IMR-90 (cell line): ENCODE results near the gene MGA. TPM values are rescaled to one million over a fixed set of nuclear protein-coding genes. Genes with fewer than 3 reads are reported as not detected.
A peak's percentile ranks its signal among the peaks of the same experiment; 100 is the strongest.

Experiments
- ATAC-seq: fragments of 200-7000 bp; cut with Tn5 transposase; 2 replicates; pipeline ENCODE4 v1.9.1; 2020; ENCODE audit warnings: low read depth, mild to moderate bottlenecking, moderate library complexity
- BruUV-seq: library from RNA; stranded (reverse); fragments of 400-500 nt; replicated peaks from 2 replicates; lab custom pipeline; 2021; lab: Mats Ljungman, UMichigan
- CTCF ChIA-PET: fragments of 300-600 bp; formaldehyde crosslinking; extraction: SDS; loops from one replicate; lab custom pipeline; 2021; ENCODE audit warnings: antibody characterized with exemption; lab: Yijun Ruan, JAX
- POLR2A ChIA-PET: fragments of 300-600 bp; sonication (Branson Sonifier 250); formaldehyde crosslinking; loops from one replicate; lab custom pipeline; 2022; ENCODE audit warnings: antibody characterized with exemption; ENCODE audit not compliant: unreplicated experiment; lab: Charles Lee
- DNase-seq: peaks from one replicate; pipeline ENCODE4 v3.0.0; 2013
- H2AFZ ChIP-seq: replicated peaks from 2 replicates; pipeline ENCODE3; 2013; ENCODE audit warnings: low read length, mild to moderate bottlenecking; ENCODE audit not compliant: poor library complexity
- H2AK5ac ChIP-seq: 2 replicates; pipeline ENCODE4 v1.6.1; 2013; ENCODE audit warnings: low read depth, low read length, inconsistent platforms
- H2AK9ac ChIP-seq: replicated peaks from 2 replicates; pipeline ENCODE3; 2013; ENCODE audit warnings: mild to moderate bottlenecking, low read depth, low read length, moderate library complexity; ENCODE audit not compliant: poor library complexity
- H2BK120ac ChIP-seq: 2 replicates; pipeline ENCODE4 v1.6.1; 2013; ENCODE audit warnings: low read depth, low read length, inconsistent platforms
- H2BK15ac ChIP-seq: 3 replicates; pipeline ENCODE4 v1.6.1; 2013; ENCODE audit warnings: low read depth, low read length, inconsistent platforms
- H2BK20ac ChIP-seq: 2 replicates; pipeline ENCODE4 v1.6.1; 2013; ENCODE audit warnings: low read depth, mild to moderate bottlenecking, inconsistent platforms, low read length, moderate library complexity
- H2BK5ac ChIP-seq: 2 replicates; pipeline ENCODE4 v1.6.1; 2013; ENCODE audit warnings: mild to moderate bottlenecking, low read depth, low read length, inconsistent platforms; ENCODE audit not compliant: poor library complexity, severe bottlenecking
- H3K14ac ChIP-seq: replicated peaks from 2 replicates; pipeline ENCODE4 v1.6.1; 2013; ENCODE audit warnings: low read depth, low read length, inconsistent platforms
- H3K18ac ChIP-seq: 2 replicates; pipeline ENCODE4 v1.6.1; 2013; ENCODE audit warnings: low read depth, low read length, control low read depth
- H3K23ac ChIP-seq: 2 replicates; pipeline ENCODE4 v1.6.1; 2013; ENCODE audit warnings: low read depth, low read length, inconsistent platforms
- H3K27ac ChIP-seq: 2 replicates; pipeline ENCODE4 v1.5.1; 2013; ENCODE audit warnings: mild to moderate bottlenecking, control low read depth, low read length; ENCODE audit not compliant: insufficient read depth
- H3K27me3 ChIP-seq: 2 replicates; pipeline ENCODE4 v1.6.1; 2013; ENCODE audit warnings: low read length; ENCODE audit not compliant: control insufficient read depth, insufficient read depth
- H3K36me3 ChIP-seq: 2 replicates; pipeline ENCODE4 v1.6.1; 2013; ENCODE audit warnings: low read length, mixed read lengths; ENCODE audit not compliant: control insufficient read depth, insufficient read depth
- H3K4ac ChIP-seq: 2 replicates; pipeline ENCODE4 v1.6.1; 2013; ENCODE audit warnings: low read depth, low read length, inconsistent platforms
- H3K4me1 ChIP-seq: 2 replicates; pipeline ENCODE4 v1.6.1; 2013; ENCODE audit warnings: low read length, mixed read lengths; ENCODE audit not compliant: control insufficient read depth, insufficient read depth
- H3K4me2 ChIP-seq: 2 replicates; pipeline ENCODE4 v1.6.1; 2013; ENCODE audit warnings: low read depth, mild to moderate bottlenecking, control low read depth, low read length, moderate library complexity
- H3K4me3 ChIP-seq: 2 replicates; pipeline ENCODE4 v1.5.1; 2013; ENCODE audit warnings: low read depth, mild to moderate bottlenecking, control low read depth, low read length, moderate library complexity; ENCODE audit not compliant: insufficient read depth
- H3K56ac ChIP-seq: 2 replicates; pipeline ENCODE4 v1.6.1; 2013; ENCODE audit warnings: low read length, inconsistent platforms; ENCODE audit not compliant: insufficient read depth; ENCODE audit errors: extremely low read depth
- H3K79me1 ChIP-seq, 2 experiments: 2 replicates each; pipeline ENCODE4 v1.6.1; 2013; ENCODE audit warnings: low read length in 2 of 2, inconsistent platforms in 1 of 2, low read depth in 1 of 2
- H3K9ac ChIP-seq: 2 replicates; pipeline ENCODE4 v1.6.1; 2013; ENCODE audit warnings: low read depth, low read length, control low read depth
- H3K9me1 ChIP-seq: 2 replicates; pipeline ENCODE4 v1.6.1; 2013; ENCODE audit warnings: low read length, inconsistent platforms; ENCODE audit not compliant: insufficient read depth
- H3K9me3 ChIP-seq: 2 replicates; pipeline ENCODE4 v1.6.1; 2013; ENCODE audit warnings: low read length; ENCODE audit not compliant: control insufficient read depth, insufficient read depth
- H4K20me1 ChIP-seq: 2 replicates; pipeline ENCODE4 v1.6.1; 2013; ENCODE audit warnings: low read length, inconsistent platforms; ENCODE audit not compliant: insufficient read depth
- H4K5ac ChIP-seq: 2 replicates; pipeline ENCODE4 v1.6.1; 2013; ENCODE audit warnings: mild to moderate bottlenecking, low read depth, low read length, control low read depth
- H4K8ac ChIP-seq, 2 experiments: 2 replicates each; pipeline ENCODE4 v1.6.1; 2013; ENCODE audit warnings: low read depth in 2 of 2, low read length in 2 of 2, control low read depth in 1 of 2, inconsistent platforms in 1 of 2
- H4K91ac ChIP-seq: 2 replicates; pipeline ENCODE4 v1.6.1; 2013; ENCODE audit warnings: low read depth, low read length, inconsistent platforms; ENCODE audit not compliant: insufficient read depth
- CEBPB ChIP-seq: IDR thresholded peaks from 2 replicates; pipeline ENCODE4 v1.6.1; 2012; ENCODE audit warnings: low read depth, low read length, improper control_type of control experiment
- SMC3 ChIP-seq: fragments of 150-350 bp; IDR thresholded peaks from 2 replicates; pipeline ENCODE4 v1.6.1; 2016; ENCODE audit warnings: low read depth, mild to moderate bottlenecking, antibody characterized with exemption, low read length, moderate library complexity
- WGBS, 2 experiments: methylation state at CpG; one replicate each; pipeline versions ENCODE4 v1.1.5 to v1.1.7; 2013; ENCODE audit warnings: missing lambda C conversion rate in 2 of 2; ENCODE audit not compliant: insufficient read length in 1 of 2; ENCODE audit errors: extremely low coverage in 2 of 2; 5-methylcytosine and 5-hydroxymethylcytosine counted together
- dilution Hi-C: fragments of 300-500 bp; cut with HindIII; formaldehyde crosslinking; loops from one replicate; pipeline ENCODE4 v1.14.3; 2018; ENCODE audit warnings: low sequenced_read_pairs; ENCODE audit not compliant: unreplicated experiment
- in situ Hi-C: fragments of 300-500 bp; cut with MboI; formaldehyde crosslinking; loops from 3 replicates; pipeline ENCODE4 v1.14.3; 2019; ENCODE audit warnings: low sequenced_read_pairs, inconsistent platforms, mixed read lengths
- intact Hi-C: fragments of 100-400 bp; cut with micrococcal nuclease; formaldehyde crosslinking; loops from 2 replicates; pipeline ENCODE4 v1.10.0; 2022
- polyA plus RNA-seq, 3 experiments: library from polyadenylated mRNA; depleted of rRNA; stranded (reverse); fragments of >200 nt; gene quantifications; 2 replicates each; pipeline ENCODE4 v1.2.3, GENCODE V29; 2012; ENCODE audit warnings: low replicate concordance in 1 of 3
- total RNA-seq: library from RNA; depleted of rRNA; stranded (reverse); fragments of >200 nt; gene quantifications from 2 replicates; pipeline ENCODE4 v1.2.3, GENCODE V29; 2012

The MGA gene
- total and polyA plus RNA-seq, 2 of the 4 experiments (the other 2 are of a cell fraction) = 3.2 to 38.0 TPM

- in situ Hi-C loops = no loop called here
- peaks cover under 1 to 20% of the 10 kb centered on the region in 2 experiments for H3K79me1 ChIP-seq
- H3K4me1 ChIP-seq = peaks cover 2% of the 10 kb centered on the region
- dilution Hi-C loops = no loop called here
- no peak overlapping the region for H3K27ac ChIP-seq
- ATAC-seq (peak; percentile 6; the same call in 1 of the 2 replicates), DNase-seq (peak; percentile 73)
- no peak overlapping the region for H2AFZ ChIP-seq
- no peaks in the 10 kb centered on the region for H3K27me3 ChIP-seq
- no peak for TF ChIP-seq SMC3
- peak; percentile 21; the same call in 1 of the 2 replicates for TF ChIP-seq CEBPB
- intact Hi-C loops = no loop called here
- H3K14ac ChIP-seq = no peak overlapping the region; the same call in 1 of the 2 replicates
- no peak overlapping the region for H3K4me2 ChIP-seq
- no peak overlapping the region for H2AK5ac ChIP-seq
- no peaks in the 10 kb centered on the region; the same call in 1 of the 2 replicates for H3K9me1 ChIP-seq
- H4K8ac ChIP-seq = no peak overlapping the region
- H3K36me3 ChIP-seq = no peaks in the 10 kb centered on the region
- no peak overlapping the region for H2BK120ac ChIP-seq
- BruUV-seq = no TSS peak
- 90% methylated on average over 2 of the region's 4 CpGs; no CpG with 5 or more reads in 1 of the 2 experiments for WGBS, 2 experiments
- no peak overlapping the region for H3K4ac ChIP-seq
- 0 out of 2 replicates have a peak, but pooled peaks cover 4% of the 10 kb centered on the region for H3K9me3 ChIP-seq
- POLR2A ChIA-PET = no interaction called here
- H2BK20ac ChIP-seq = no peak overlapping the region; the same call in 1 of the 2 replicates
- H4K91ac ChIP-seq = no peak overlapping the region; the same call in 1 of the 2 replicates
- no peak overlapping the region for H2BK15ac ChIP-seq
- no peak overlapping the region for H2AK9ac ChIP-seq
- H4K20me1 ChIP-seq = no peaks in the 10 kb centered on the region
- CTCF ChIA-PET = interaction anchor here (0.7 kb wide), 1 partner anchor 9 kb away, joined by 3 read pairs; no protein-coding TSS in a partner anchor
- H3K56ac ChIP-seq = no peak overlapping the region
- no peak overlapping the region for H3K18ac ChIP-seq
- H3K23ac ChIP-seq = no peak overlapping the region
- H3K4me3 ChIP-seq = no peak overlapping the region
- H2BK5ac ChIP-seq = no peak overlapping the region
- H4K5ac ChIP-seq = no peak overlapping the region
- H3K9ac ChIP-seq = no peak overlapping the region
These were observed 4.5 kb upstream of the MGA start for GRCh38 chr15:41655716-41656115.
